Measurements from ENCODE around the gene GINS3.

DNA sequence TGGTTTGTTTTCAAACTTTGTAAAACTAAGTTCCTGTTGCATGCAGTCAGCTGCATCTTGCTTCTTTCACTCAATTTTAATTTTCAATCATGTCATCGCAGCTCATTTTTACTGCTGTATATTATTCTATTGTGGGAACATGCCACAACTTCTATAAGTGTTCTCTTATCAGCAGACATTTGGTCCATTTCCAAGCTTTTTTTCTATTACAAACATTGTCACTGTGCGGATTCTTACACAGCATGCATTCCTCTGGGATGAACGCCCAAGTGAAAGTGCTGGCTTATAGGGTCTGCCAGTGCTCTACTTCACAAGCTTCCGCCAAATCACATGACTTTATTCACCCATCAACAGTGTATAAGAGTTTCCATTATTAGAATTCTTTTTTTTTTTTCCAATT is 22.7 kb downstream of the GINS3 start:
- TF ChIP-seq, protein P1, sequence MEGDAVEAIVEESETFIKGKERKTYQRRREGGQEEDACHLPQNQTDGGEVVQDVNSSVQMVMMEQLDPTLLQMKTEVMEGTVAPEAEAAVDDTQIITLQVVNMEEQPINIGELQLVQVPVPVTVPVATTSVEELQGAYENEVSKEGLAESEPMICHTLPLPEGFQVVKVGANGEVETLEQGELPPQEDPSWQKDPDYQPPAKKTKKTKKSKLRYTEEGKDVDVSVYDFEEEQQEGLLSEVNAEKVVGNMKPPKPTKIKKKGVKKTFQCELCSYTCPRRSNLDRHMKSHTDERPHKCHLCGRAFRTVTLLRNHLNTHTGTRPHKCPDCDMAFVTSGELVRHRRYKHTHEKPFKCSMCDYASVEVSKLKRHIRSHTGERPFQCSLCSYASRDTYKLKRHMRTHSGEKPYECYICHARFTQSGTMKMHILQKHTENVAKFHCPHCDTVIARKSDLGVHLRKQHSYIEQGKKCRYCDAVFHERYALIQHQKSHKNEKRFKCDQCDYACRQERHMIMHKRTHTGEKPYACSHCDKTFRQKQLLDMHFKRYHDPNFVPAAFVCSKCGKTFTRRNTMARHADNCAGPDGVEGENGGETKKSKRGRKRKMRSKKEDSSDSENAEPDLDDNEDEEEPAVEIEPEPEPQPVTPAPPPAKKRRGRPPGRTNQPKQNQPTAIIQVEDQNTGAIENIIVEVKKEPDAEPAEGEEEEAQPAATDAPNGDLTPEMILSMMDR (IDR thresholded peaks at IDR 0.05 in 2 of 3, conservative IDR thresholded peaks at IDR 0.05 in 1 of 3; ENCODE audit: control insufficient read depth in 2 of 3, extremely low read depth in 1 of 3, insufficient read depth in 1 of 3, low read depth in 3 of 3, low read length in 3 of 3): no peak
- TF ChIP-seq SP1 (IDR thresholded peaks at IDR 0.05; ENCODE audit: low read depth, low read length) (no peak), ZZZ3 (IDR thresholded peaks at IDR 0.05; ENCODE audit: control insufficient read depth, insufficient read length, low read depth) (no peak), LARP7 (IDR thresholded peaks at IDR 0.05) (no peak), PML (IDR thresholded peaks at IDR 0.05; ENCODE audit: low read length) (no peak), MXI1 (IDR thresholded peaks at IDR 0.05; ENCODE audit: low read depth, low read length) (no peak), BCL11A (IDR thresholded peaks at IDR 0.05; ENCODE audit: low read depth, low read length) (no peak)
- TF ChIP-seq, protein P2, sequence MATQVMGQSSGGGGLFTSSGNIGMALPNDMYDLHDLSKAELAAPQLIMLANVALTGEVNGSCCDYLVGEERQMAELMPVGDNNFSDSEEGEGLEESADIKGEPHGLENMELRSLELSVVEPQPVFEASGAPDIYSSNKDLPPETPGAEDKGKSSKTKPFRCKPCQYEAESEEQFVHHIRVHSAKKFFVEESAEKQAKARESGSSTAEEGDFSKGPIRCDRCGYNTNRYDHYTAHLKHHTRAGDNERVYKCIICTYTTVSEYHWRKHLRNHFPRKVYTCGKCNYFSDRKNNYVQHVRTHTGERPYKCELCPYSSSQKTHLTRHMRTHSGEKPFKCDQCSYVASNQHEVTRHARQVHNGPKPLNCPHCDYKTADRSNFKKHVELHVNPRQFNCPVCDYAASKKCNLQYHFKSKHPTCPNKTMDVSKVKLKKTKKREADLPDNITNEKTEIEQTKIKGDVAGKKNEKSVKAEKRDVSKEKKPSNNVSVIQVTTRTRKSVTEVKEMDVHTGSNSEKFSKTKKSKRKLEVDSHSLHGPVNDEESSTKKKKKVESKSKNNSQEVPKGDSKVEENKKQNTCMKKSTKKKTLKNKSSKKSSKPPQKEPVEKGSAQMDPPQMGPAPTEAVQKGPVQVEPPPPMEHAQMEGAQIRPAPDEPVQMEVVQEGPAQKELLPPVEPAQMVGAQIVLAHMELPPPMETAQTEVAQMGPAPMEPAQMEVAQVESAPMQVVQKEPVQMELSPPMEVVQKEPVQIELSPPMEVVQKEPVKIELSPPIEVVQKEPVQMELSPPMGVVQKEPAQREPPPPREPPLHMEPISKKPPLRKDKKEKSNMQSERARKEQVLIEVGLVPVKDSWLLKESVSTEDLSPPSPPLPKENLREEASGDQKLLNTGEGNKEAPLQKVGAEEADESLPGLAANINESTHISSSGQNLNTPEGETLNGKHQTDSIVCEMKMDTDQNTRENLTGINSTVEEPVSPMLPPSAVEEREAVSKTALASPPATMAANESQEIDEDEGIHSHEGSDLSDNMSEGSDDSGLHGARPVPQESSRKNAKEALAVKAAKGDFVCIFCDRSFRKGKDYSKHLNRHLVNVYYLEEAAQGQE (IDR thresholded peaks at IDR 0.05; ENCODE audit: low read depth, low read length): no peak
- TF ChIP-seq, protein P3, sequence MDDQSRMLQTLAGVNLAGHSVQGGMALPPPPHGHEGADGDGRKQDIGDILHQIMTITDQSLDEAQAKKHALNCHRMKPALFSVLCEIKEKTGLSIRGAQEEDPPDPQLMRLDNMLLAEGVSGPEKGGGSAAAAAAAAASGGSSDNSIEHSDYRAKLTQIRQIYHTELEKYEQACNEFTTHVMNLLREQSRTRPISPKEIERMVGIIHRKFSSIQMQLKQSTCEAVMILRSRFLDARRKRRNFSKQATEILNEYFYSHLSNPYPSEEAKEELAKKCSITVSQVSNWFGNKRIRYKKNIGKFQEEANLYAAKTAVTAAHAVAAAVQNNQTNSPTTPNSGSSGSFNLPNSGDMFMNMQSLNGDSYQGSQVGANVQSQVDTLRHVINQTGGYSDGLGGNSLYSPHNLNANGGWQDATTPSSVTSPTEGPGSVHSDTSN (IDR thresholded peaks at IDR 0.05; ENCODE audit: insufficient replicate concordance, low read depth, low read length): no peak
